Esophagus squamous epithelium (tissue), 5 donors: ENCODE data around the gene CSNK1G1. TPM values are rescaled to one million over a fixed set of nuclear protein-coding genes. Genes with fewer than 3 reads are reported as not detected.

ENCODE experiments used
- DNase-seq: peaks from one replicate; lab custom pipeline; 2025; lab: John Stamatoyannopoulos, UW
- H3K27ac ChIP-seq, 4 donors: fragments of 200-600 bp; sonication (generic); one replicate each; pipeline ENCODE4 v1.5.1; 2016 to 2019; ENCODE audit warnings: mild to moderate bottlenecking in 1 of 4
- H3K27me3 ChIP-seq, 4 donors: fragments of 200-600 bp; sonication (generic); 1 replicate in 3 of 4; 2 replicates in 1 of 4; pipeline versions ENCODE4 v1.5.1 to v1.6.0; 2017 to 2021; ENCODE audit warnings: antibody characterized with exemption in 1 of 4
- H3K36me3 ChIP-seq, 3 donors: fragments of 200-600 bp; sonication (generic); one replicate each; pipeline ENCODE4 v1.5.1; 2016 to 2019
- H3K4me1 ChIP-seq, 3 donors: fragments of 200-600 bp; sonication (generic); one replicate each; pipeline ENCODE4 v1.5.1; 2017 to 2019
- H3K4me3 ChIP-seq, 4 donors: fragments of 200-600 bp; sonication (generic); 1 replicate in 3 of 4; 2 replicates in 1 of 4; pipeline ENCODE4 v1.5.1; 2016 to 2019; ENCODE audit warnings: mild to moderate bottlenecking in 2 of 4, moderate library complexity in 1 of 4
- H3K9me3 ChIP-seq, 3 donors: fragments of 200-600 bp; sonication (generic); one replicate each; pipeline ENCODE4 v1.5.1; 2016 to 2019
- CTCF ChIP-seq, 6 experiments: fragments of 450-650 bp in 4 of 6; fragments of 200-600 bp in 2 of 6; sonication (generic) in 2 of 6; IDR thresholded peaks; one replicate each; pipeline ENCODE4 v1.5.1; 2016 to 2019; ENCODE audit warnings: antibody characterized with exemption in 6 of 6, mild to moderate bottlenecking in 4 of 6, moderate library complexity in 4 of 6
- POLR2A ChIP-seq, 4 donors: fragments of 450-650 bp; IDR thresholded peaks; one replicate each; pipeline ENCODE4 v1.6.1; 2017; ENCODE audit warnings: antibody characterized with exemption in 4 of 4, mild to moderate bottlenecking in 4 of 4, moderate library complexity in 3 of 4
- WGBS, 2 donors: methylation state at CpG; one replicate each; pipeline ENCODE4 v1.1.5; 2018; 5-methylcytosine and 5-hydroxymethylcytosine counted together
- intact Hi-C: fragments of 100-400 bp; cut with DNase I; formaldehyde crosslinking; loops from one replicate; pipeline ENCODE4 v1.15.0; 2022
- total RNA-seq, 4 donors: library from RNA; depleted of rRNA; stranded (reverse); fragments of >200 nt; gene quantifications; one replicate each; pipeline ENCODE4 v1.1.0, GENCODE V29; 2016
- donor health status: DM: yes; HTN: yes; CAD: no.

CSNK1G1 gene
- total RNA-seq, 4 donors from 2014 or later: 15.0 to 21.4 (median 16.8) TPM

- DNase-seq: no peak
- 65 to 80% methylated on average over 3 of the region's 3 CpGs for WGBS, 2 donors
These were observed 142.3 kb downstream of the CSNK1G1 start for GRCh38 chr15:64213646-64214045.

GRCh38 chr15:64211696-64212095 is 144.3 kb downstream of the CSNK1G1 start:
- Histone ChIP-seq H3K9me3 (no peaks in the 10 kb centered on the region), H3K27me3 (no peaks in the 10 kb centered on the region), H3K27ac (no peak overlapping the region), H3K4me1 (no peaks in the 10 kb centered on the region), H3K36me3 (peaks cover 0 to 66% (median 18%) of the 10 kb centered on the region in 3 donors), H3K4me3 (no peak overlapping the region)
- intact Hi-C loops: loop anchor here (10.0 kb wide), 1 partner anchor 143 kb away; the partner anchor contains the start of gene CSNK1G1
- TF ChIP-seq CTCF (IDR thresholded peaks at IDR 0.05) (no peak), POLR2A (IDR thresholded peaks at IDR 0.05) (no peak)
- WGBS, 2 donors: 86 to 88% methylated on average over 2 of the region's 2 CpGs
- DNase-seq: no peak

More at GRCh38 chr15:64213646-64214045, 142.3 kb downstream of the CSNK1G1 start:
- Histone ChIP-seq H3K4me3 (no peak overlapping the region), H3K9me3 (no peaks in the 10 kb centered on the region), H3K27ac (no peak overlapping the region), H3K4me1 (peaks cover 0 to 6% (median 0%) of the 10 kb centered on the region in 3 donors), H3K27me3 (no peaks in the 10 kb centered on the region), H3K36me3 (peaks cover 0 to 55% (median 11%) of the 10 kb centered on the region in 3 donors)
- intact Hi-C loops: loop anchor here (10.0 kb wide), 1 partner anchor 141 kb away; the partner anchor contains the start of gene CSNK1G1
- no peak for TF ChIP-seq CTCF (IDR thresholded peaks at IDR 0.05)
- no peak for TF ChIP-seq POLR2A (IDR thresholded peaks at IDR 0.05)

- 59 to 70% methylated on average over 2 of the region's 2 CpGs for WGBS, 2 donors
- H3K27ac ChIP-seq: no peak overlapping the region
- no peak for DNase-seq
- TF ChIP-seq POLR2A (IDR thresholded peaks at IDR 0.05) (no peak), CTCF (IDR thresholded peaks at IDR 0.05) (no peak)
- no peaks in the 10 kb centered on the region for H3K9me3 ChIP-seq
- intact Hi-C loops: loop anchor here (10.0 kb wide), 1 partner anchor 144 kb away; the partner anchor contains the start of gene CSNK1G1
- H3K4me1 ChIP-seq: no peaks in the 10 kb centered on the region
- no peaks in the 10 kb centered on the region for H3K27me3 ChIP-seq
- peaks cover 0 to 64% (median 15%) of the 10 kb centered on the region in 3 donors for H3K36me3 ChIP-seq
- no peak overlapping the region for H3K4me3 ChIP-seq
These were observed 145.6 kb downstream of the CSNK1G1 start for GRCh38 chr15:64210371-64210770.

GRCh38 chr15:64209680-64210334 is 146.2 kb downstream of the CSNK1G1 start:
- 42 to 51% methylated on average over 3 of the region's 3 CpGs for WGBS, 2 donors
- no peak overlapping the region for H3K27ac ChIP-seq
- H3K4me1 ChIP-seq: no peaks in the 10 kb centered on the region
- H3K4me3 ChIP-seq: no peak overlapping the region
- intact Hi-C loops: loop anchor here (10.0 kb wide), 1 partner anchor 145 kb away; the partner anchor contains the start of gene CSNK1G1
- DNase-seq: no peak
- no peaks in the 10 kb centered on the region for H3K9me3 ChIP-seq
- peak in 4 of 6 experiments; percentile 32 to 58 (median 43) for TF ChIP-seq CTCF (IDR thresholded peaks at IDR 0.05)
- no peak for TF ChIP-seq POLR2A (IDR thresholded peaks at IDR 0.05)
- peaks cover 0 to 68% (median 15%) of the 10 kb centered on the region in 3 donors for H3K36me3 ChIP-seq
- H3K27me3 ChIP-seq: no peaks in the 10 kb centered on the region

- no peaks in the 10 kb centered on the region for H3K27me3 ChIP-seq
- TF ChIP-seq CTCF (IDR thresholded peaks at IDR 0.05) (no peak), POLR2A (IDR thresholded peaks at IDR 0.05) (no peak)
- no peak overlapping the region for H3K4me3 ChIP-seq
- no peak overlapping the region for H3K27ac ChIP-seq
- DNase-seq: no peak
- H3K4me1 ChIP-seq: no peaks in the 10 kb centered on the region
- intact Hi-C loops: no loop called here
- peaks cover 8 to 74% (median 13%) of the 10 kb centered on the region in 3 donors for H3K36me3 ChIP-seq
- no peaks in the 10 kb centered on the region for H3K9me3 ChIP-seq
These were observed 150.8 kb downstream of the CSNK1G1 start for GRCh38 chr15:64205202-64205601.
